Sigmoid colon (tissue), 3 donors: ENCODE results near the gene RNU6-7.

ENCODE experiments used
- POLR2A ChIP-seq, 2 donors: fragments of 450-650 bp; IDR thresholded peaks; one replicate each; pipeline ENCODE4 v1.6.1; 2016; ENCODE audit warnings: antibody characterized with exemption in 2 of 2, mild to moderate bottlenecking in 2 of 2, moderate library complexity in 2 of 2
- TF ChIP-seq, protein P1 (sequence below), 4 experiments: fragments of 450-650 bp in 3 of 4; fragments of 200-600 bp in 1 of 4; IDR thresholded peaks; one replicate each; pipeline ENCODE4 v1.5.1; 2016 to 2019; ENCODE audit warnings: antibody characterized with exemption in 4 of 4, mild to moderate bottlenecking in 3 of 4, moderate library complexity in 2 of 4

GRCh38 chr14:32211068-32211404 is 9.2 kb downstream of the RNU6-7 start:
- TF ChIP-seq, protein P1, sequence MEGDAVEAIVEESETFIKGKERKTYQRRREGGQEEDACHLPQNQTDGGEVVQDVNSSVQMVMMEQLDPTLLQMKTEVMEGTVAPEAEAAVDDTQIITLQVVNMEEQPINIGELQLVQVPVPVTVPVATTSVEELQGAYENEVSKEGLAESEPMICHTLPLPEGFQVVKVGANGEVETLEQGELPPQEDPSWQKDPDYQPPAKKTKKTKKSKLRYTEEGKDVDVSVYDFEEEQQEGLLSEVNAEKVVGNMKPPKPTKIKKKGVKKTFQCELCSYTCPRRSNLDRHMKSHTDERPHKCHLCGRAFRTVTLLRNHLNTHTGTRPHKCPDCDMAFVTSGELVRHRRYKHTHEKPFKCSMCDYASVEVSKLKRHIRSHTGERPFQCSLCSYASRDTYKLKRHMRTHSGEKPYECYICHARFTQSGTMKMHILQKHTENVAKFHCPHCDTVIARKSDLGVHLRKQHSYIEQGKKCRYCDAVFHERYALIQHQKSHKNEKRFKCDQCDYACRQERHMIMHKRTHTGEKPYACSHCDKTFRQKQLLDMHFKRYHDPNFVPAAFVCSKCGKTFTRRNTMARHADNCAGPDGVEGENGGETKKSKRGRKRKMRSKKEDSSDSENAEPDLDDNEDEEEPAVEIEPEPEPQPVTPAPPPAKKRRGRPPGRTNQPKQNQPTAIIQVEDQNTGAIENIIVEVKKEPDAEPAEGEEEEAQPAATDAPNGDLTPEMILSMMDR (IDR thresholded peaks at IDR 0.05) = no peak
- TF ChIP-seq POLR2A (IDR thresholded peaks at IDR 0.05) = no peak
